WTC11 (cell line): ENCODE results near the gene SFI1. TPM values are rescaled to one million over a fixed set of nuclear protein-coding genes. Genes with fewer than 3 reads are reported as not detected.
"Not testable (repeated sequence)": the region's sequence is repeated elsewhere in the genome, so short reads cannot be mapped to it uniquely, and the experiment has no call there.

ENCODE experiments used
- ATAC-seq: fragments of 200-7000 bp; cut with Tn5 transposase; 2 replicates; pipeline ENCODE4 v1.10.0; 2021; ENCODE audit warnings: mild to moderate bottlenecking, moderate library complexity
- CTCF ChIA-PET: fragments of 300-600 bp; sonication (Branson Sonifier 250); formaldehyde crosslinking; loops from one replicate; lab custom pipeline; 2021; ENCODE audit warnings: antibody characterized with exemption; lab: Charles Lee
- POLR2A ChIA-PET: fragments of 350-600 bp; sonication (Branson Sonifier 250); formaldehyde crosslinking; loops from one replicate; lab custom pipeline; 2021; ENCODE audit warnings: antibody characterized with exemption; lab: Charles Lee
- DNase-seq: peaks from one replicate; pipeline ENCODE4 v3.0.0; 2021; ENCODE audit warnings: low spot score
- H3K27ac Mint-ChIP-seq: 2 replicates; pipeline ENCODE4 v1.8.0; 2021; ENCODE audit warnings: mixed read lengths
- H3K27me3 Mint-ChIP-seq: 2 replicates; pipeline ENCODE4 v1.8.0; 2021; ENCODE audit warnings: low read depth, mild to moderate bottlenecking, moderate library complexity, mixed read lengths
- H3K36me3 Mint-ChIP-seq: 2 replicates; pipeline ENCODE4 v1.8.0; 2021; ENCODE audit warnings: mixed read lengths
- H3K4me1 Mint-ChIP-seq: 2 replicates; pipeline ENCODE4 v1.8.0; 2022; ENCODE audit warnings: mixed read lengths
- H3K4me3 Mint-ChIP-seq: 2 replicates; pipeline ENCODE4 v1.8.0; 2021; ENCODE audit warnings: mild to moderate bottlenecking, moderate library complexity, mixed read lengths
- H3K9me3 Mint-ChIP-seq: 2 replicates; pipeline ENCODE4 v1.8.0; 2021; ENCODE audit warnings: mixed read lengths
- ATF1 ChIP-seq: sonication (generic); formaldehyde crosslinking; IDR thresholded peaks from 2 replicates; pipeline ENCODE4 v1.8.1; 2023; ENCODE audit warnings: mild to moderate bottlenecking, moderate library complexity, missing genetic modification reagents
- CREM ChIP-seq: sonication (generic); formaldehyde crosslinking; IDR thresholded peaks from 2 replicates; pipeline ENCODE4 v1.8.1; 2022; ENCODE audit warnings: mild to moderate bottlenecking, missing genetic modification reagents, moderate library complexity
- ETV6 ChIP-seq: sonication (generic); formaldehyde crosslinking; IDR thresholded peaks from 2 replicates; pipeline ENCODE4 v1.8.1; 2022; ENCODE audit warnings: mild to moderate bottlenecking, missing genetic modification reagents
- GTF2I ChIP-seq: fragments of 250-450 bp; sonication (Bioruptor Pico); conservative IDR thresholded peaks from 2 replicates; pipeline ENCODE4 v1.4.0; 2021; ENCODE audit warnings: mild to moderate bottlenecking
- JUN ChIP-seq: sonication (generic); formaldehyde crosslinking; IDR thresholded peaks from 2 replicates; pipeline ENCODE4 v1.8.0; 2023; ENCODE audit warnings: mild to moderate bottlenecking, missing genetic modification reagents
- MYBL2 ChIP-seq: sonication (generic); formaldehyde crosslinking; IDR thresholded peaks from 2 replicates; pipeline ENCODE4 v1.8.1; 2023; ENCODE audit warnings: mild to moderate bottlenecking, moderate library complexity, missing genetic modification reagents
- NR3C1 ChIP-seq: sonication (generic); formaldehyde crosslinking; conservative IDR thresholded peaks from 2 replicates; pipeline ENCODE4 v1.8.1; 2023; ENCODE audit warnings: low read depth, mild to moderate bottlenecking, missing genetic modification reagents
- OVOL2 ChIP-seq: fragments of 250-450 bp; sonication (Bioruptor Pico); IDR thresholded peaks from 2 replicates; pipeline ENCODE4 v1.9.0; 2021; ENCODE audit warnings: mild to moderate bottlenecking, borderline replicate concordance
- RELA ChIP-seq: sonication (generic); formaldehyde crosslinking; IDR thresholded peaks from 2 replicates; pipeline ENCODE4 v1.8.1; 2022; ENCODE audit warnings: missing genetic modification reagents, mild to moderate bottlenecking, borderline replicate concordance
- ZBTB21 ChIP-seq: sonication (generic); formaldehyde crosslinking; IDR thresholded peaks from 2 replicates; pipeline ENCODE4 v1.8.1; 2023; ENCODE audit warnings: mild to moderate bottlenecking, missing genetic modification reagents, borderline replicate concordance
- ZNF138 ChIP-seq: sonication (generic); formaldehyde crosslinking; conservative IDR thresholded peaks from 2 replicates; pipeline ENCODE4 v1.8.1; 2022; ENCODE audit warnings: mild to moderate bottlenecking, moderate library complexity, missing genetic modification reagents
- ZNF219 ChIP-seq: sonication (generic); formaldehyde crosslinking; IDR thresholded peaks from 2 replicates; pipeline ENCODE4 v1.8.0; 2023; ENCODE audit warnings: missing genetic modification reagents, mild to moderate bottlenecking, borderline replicate concordance
- ZNF317 ChIP-seq: sonication (generic); formaldehyde crosslinking; IDR thresholded peaks from 2 replicates; pipeline ENCODE4 v1.8.1; 2023; ENCODE audit warnings: low read depth, mild to moderate bottlenecking, moderate library complexity, missing genetic modification reagents, borderline replicate concordance
- ZNF416 ChIP-seq: fragments of 250-450 bp; sonication (Bioruptor Pico); IDR thresholded peaks from 2 replicates; pipeline ENCODE4 v1.9.0; 2021; ENCODE audit warnings: mild to moderate bottlenecking, inconsistent platforms
- total RNA-seq: library from RNA; stranded (reverse); gene quantifications from 3 replicates; pipeline ENCODE4 v1.2.3, GENCODE V29; 2021
- TF ChIP-seq, protein P1 (sequence below): sonication (generic); formaldehyde crosslinking; IDR thresholded peaks from 2 replicates; pipeline ENCODE4 v1.8.0; 2023; ENCODE audit warnings: missing genetic modification reagents
- TF ChIP-seq, protein P2 (sequence below): sonication (generic); formaldehyde crosslinking; IDR thresholded peaks from 2 replicates; pipeline ENCODE4 v1.8.1; 2022; ENCODE audit warnings: low read depth, mild to moderate bottlenecking, moderate library complexity, missing genetic modification reagents, borderline replicate concordance
- TF ChIP-seq, protein P3 (sequence below): fragments of 250-450 bp; sonication (Bioruptor Pico); IDR thresholded peaks from 2 replicates; pipeline ENCODE4 v1.9.0; 2021; ENCODE audit warnings: mild to moderate bottlenecking, borderline replicate concordance
- TF ChIP-seq, protein P4 (sequence below): sonication (generic); formaldehyde crosslinking; IDR thresholded peaks from 2 replicates; pipeline ENCODE4 v1.8.1; 2023; ENCODE audit warnings: mild to moderate bottlenecking, missing genetic modification reagents

Gene SFI1
- total RNA-seq, 1 experiment from 2014 or later, result 43.6 TPM

DNA sequence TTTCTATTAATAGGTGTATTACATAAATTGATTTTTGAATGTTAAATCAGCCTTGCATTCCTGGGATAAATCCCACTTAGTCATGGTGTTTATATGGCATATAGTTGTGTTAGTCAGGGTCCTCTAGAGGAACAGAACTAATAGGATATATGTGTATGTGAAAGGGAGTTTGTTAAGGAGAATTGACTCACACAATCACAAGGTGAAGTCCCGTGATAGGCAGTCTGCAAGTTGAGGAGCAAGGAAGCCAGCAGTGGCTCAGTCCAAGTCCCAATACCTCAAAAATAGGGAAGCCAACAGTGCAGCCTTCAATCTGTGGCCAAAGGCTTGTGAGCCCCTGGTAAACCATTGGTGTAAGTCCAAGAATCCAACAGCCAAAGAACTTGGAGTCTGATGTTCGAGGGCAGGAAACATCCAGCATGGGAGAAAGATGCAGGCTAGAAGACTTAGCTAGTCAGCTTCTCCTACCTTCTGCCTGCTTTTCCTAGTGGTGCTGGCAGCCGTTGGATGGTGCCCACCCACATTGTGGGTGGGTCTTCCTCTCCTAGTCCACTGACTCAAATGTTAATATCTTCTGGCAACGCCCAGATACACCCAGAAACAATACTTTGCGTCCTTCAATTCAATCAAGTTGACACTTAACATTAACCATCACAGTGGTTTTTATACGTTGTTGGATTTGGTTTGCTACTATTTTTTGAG, 12.9 kb downstream of the SFI1 start:
- Mint-ChIP-seq H3K4me1 (no peaks in the 10 kb centered on the region; the same call in 1 of the 2 replicates), H3K9me3 (peaks cover 9% of the 10 kb centered on the region), H3K27me3 (no peaks in the 10 kb centered on the region), H3K27ac (no peak overlapping the region)
- TF ChIP-seq, protein P1, sequence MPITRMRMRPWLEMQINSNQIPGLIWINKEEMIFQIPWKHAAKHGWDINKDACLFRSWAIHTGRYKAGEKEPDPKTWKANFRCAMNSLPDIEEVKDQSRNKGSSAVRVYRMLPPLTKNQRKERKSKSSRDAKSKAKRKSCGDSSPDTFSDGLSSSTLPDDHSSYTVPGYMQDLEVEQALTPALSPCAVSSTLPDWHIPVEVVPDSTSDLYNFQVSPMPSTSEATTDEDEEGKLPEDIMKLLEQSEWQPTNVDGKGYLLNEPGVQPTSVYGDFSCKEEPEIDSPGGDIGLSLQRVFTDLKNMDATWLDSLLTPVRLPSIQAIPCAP (CRISPR knock-in tag), result no peak
- TF ChIP-seq NR3C1, result no peak
- TF ChIP-seq, protein P2, sequence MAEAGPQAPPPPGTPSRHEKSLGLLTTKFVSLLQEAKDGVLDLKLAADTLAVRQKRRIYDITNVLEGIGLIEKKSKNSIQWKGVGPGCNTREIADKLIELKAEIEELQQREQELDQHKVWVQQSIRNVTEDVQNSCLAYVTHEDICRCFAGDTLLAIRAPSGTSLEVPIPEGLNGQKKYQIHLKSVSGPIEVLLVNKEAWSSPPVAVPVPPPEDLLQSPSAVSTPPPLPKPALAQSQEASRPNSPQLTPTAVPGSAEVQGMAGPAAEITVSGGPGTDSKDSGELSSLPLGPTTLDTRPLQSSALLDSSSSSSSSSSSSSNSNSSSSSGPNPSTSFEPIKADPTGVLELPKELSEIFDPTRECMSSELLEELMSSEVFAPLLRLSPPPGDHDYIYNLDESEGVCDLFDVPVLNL (CRISPR knock-in tag), result no peak
- no peak for TF ChIP-seq ZNF219 (CRISPR knock-in tag)
- no peak for TF ChIP-seq JUN (CRISPR knock-in tag)
- TF ChIP-seq ZNF416 (CRISPR knock-in tag), result no peak
- TF ChIP-seq, all 79 proteins: peak for 0
- Mint-ChIP-seq H3K4me3 (no peak overlapping the region), H3K36me3 (peaks cover 25% of the 10 kb centered on the region)
- ATAC-seq (no peak), DNase-seq (no peak)
- POLR2A ChIA-PET, result no interaction called here
- CTCF ChIA-PET, result no interaction called here

DNA sequence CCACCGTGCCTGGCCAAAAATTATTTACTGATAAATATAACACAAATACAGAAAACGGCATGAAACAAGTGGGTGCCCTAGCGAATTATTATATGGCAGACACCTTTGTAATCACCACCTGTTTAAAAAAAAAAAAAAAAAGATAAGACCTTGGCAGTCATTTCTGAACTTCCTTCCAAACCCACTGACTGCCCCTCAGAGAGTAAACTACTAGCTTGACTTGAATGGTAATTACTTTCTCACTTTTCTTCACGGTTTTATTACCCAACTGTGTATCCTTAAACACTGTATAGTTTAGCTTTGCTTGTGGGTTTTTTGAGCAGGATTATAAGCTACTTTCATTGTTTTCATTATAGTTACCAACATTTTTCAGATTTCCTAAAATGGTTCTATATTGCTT, 23.7 kb downstream of the SFI1 start:
- Mint-ChIP-seq H3K9me3 (no peaks in the 10 kb centered on the region), H3K4me3 (no peak overlapping the region), H3K4me1 (peaks cover 13% of the 10 kb centered on the region), H3K36me3 (no peaks in the 10 kb centered on the region; the same call in 1 of the 2 replicates), H3K27me3 (no peaks in the 10 kb centered on the region), H3K27ac (no peak overlapping the region)
- ChIA-PET CTCF (no interaction called here), POLR2A (no interaction called here)
- ATAC-seq, result no peak
- TF ChIP-seq GTF2I, result no peak
- no peak for TF ChIP-seq ZNF317
- TF ChIP-seq OVOL2 (CRISPR knock-in tag), result no peak
- TF ChIP-seq CREM (CRISPR knock-in tag), result no peak
- no peak for TF ChIP-seq MYBL2 (CRISPR knock-in tag)
- TF ChIP-seq ZNF138, result no peak
- TF ChIP-seq, protein P3, sequence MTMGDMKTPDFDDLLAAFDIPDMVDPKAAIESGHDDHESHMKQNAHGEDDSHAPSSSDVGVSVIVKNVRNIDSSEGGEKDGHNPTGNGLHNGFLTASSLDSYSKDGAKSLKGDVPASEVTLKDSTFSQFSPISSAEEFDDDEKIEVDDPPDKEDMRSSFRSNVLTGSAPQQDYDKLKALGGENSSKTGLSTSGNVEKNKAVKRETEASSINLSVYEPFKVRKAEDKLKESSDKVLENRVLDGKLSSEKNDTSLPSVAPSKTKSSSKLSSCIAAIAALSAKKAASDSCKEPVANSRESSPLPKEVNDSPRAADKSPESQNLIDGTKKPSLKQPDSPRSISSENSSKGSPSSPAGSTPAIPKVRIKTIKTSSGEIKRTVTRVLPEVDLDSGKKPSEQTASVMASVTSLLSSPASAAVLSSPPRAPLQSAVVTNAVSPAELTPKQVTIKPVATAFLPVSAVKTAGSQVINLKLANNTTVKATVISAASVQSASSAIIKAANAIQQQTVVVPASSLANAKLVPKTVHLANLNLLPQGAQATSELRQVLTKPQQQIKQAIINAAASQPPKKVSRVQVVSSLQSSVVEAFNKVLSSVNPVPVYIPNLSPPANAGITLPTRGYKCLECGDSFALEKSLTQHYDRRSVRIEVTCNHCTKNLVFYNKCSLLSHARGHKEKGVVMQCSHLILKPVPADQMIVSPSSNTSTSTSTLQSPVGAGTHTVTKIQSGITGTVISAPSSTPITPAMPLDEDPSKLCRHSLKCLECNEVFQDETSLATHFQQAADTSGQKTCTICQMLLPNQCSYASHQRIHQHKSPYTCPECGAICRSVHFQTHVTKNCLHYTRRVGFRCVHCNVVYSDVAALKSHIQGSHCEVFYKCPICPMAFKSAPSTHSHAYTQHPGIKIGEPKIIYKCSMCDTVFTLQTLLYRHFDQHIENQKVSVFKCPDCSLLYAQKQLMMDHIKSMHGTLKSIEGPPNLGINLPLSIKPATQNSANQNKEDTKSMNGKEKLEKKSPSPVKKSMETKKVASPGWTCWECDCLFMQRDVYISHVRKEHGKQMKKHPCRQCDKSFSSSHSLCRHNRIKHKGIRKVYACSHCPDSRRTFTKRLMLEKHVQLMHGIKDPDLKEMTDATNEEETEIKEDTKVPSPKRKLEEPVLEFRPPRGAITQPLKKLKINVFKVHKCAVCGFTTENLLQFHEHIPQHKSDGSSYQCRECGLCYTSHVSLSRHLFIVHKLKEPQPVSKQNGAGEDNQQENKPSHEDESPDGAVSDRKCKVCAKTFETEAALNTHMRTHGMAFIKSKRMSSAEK, result no peak
- TF ChIP-seq, protein P4, sequence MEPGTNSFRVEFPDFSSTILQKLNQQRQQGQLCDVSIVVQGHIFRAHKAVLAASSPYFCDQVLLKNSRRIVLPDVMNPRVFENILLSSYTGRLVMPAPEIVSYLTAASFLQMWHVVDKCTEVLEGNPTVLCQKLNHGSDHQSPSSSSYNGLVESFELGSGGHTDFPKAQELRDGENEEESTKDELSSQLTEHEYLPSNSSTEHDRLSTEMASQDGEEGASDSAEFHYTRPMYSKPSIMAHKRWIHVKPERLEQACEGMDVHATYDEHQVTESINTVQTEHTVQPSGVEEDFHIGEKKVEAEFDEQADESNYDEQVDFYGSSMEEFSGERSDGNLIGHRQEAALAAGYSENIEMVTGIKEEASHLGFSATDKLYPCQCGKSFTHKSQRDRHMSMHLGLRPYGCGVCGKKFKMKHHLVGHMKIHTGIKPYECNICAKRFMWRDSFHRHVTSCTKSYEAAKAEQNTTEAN, result no peak
- no peak for TF ChIP-seq ATF1 (CRISPR knock-in tag)
- TF ChIP-seq, protein P2 (CRISPR knock-in tag), result no peak
- no peak for TF ChIP-seq ETV6 (CRISPR knock-in tag)
- no peak for TF ChIP-seq RELA (CRISPR knock-in tag)
- TF ChIP-seq ZBTB21, result no peak
- no peak for DNase-seq

DNA sequence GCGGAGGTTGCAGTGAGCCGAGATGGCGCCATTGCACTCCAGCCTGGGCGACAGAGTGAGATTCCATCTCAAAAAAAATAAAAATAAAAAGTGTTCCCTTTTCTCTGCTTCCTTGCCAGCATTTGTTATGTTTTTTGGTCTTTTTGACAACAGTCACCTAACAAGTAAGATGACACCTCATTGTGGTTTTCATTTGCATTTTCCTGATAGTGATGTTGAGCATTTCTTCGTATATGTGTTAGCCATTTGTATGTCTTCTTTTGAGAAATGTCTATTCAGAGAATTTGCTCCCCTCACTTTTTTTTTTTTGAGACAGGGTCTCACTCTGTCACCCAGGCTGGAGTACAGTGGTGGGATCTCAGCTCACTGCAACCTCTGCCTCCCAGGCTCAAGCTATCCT, 27.8 kb downstream of the SFI1 start:
- POLR2A ChIA-PET, H3K27me3 Mint-ChIP-seq, CTCF ChIA-PET, H3K9me3 Mint-ChIP-seq, H3K36me3 Mint-ChIP-seq, H3K4me1 Mint-ChIP-seq, H3K27ac Mint-ChIP-seq, H3K4me3 Mint-ChIP-seq, DNase-seq, ATAC-seq: not testable (repeated sequence)
